ENCODE measurements around the gene CTR9.

DNA sequence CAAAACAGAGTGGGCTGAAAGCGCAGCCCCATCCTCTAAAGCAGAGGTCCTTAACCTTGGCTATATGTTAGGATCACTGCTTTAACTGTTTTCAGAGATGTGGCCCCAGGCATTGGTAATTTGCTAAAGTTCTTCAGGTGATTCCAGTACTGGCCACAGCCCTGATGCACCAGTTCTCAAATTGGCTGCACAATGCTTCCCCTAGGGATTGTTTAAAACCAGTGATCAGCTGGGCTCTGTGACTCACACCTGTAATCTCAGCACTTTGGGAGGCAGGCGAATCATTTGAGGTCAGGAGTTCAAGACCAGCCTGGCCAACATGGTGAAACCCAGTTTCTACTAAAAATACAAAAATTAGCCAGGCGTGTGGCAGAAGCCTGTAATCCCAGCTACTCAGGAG, 49.1 kb upstream of the CTR9 start:
- TF ChIP-seq, protein P1, sequence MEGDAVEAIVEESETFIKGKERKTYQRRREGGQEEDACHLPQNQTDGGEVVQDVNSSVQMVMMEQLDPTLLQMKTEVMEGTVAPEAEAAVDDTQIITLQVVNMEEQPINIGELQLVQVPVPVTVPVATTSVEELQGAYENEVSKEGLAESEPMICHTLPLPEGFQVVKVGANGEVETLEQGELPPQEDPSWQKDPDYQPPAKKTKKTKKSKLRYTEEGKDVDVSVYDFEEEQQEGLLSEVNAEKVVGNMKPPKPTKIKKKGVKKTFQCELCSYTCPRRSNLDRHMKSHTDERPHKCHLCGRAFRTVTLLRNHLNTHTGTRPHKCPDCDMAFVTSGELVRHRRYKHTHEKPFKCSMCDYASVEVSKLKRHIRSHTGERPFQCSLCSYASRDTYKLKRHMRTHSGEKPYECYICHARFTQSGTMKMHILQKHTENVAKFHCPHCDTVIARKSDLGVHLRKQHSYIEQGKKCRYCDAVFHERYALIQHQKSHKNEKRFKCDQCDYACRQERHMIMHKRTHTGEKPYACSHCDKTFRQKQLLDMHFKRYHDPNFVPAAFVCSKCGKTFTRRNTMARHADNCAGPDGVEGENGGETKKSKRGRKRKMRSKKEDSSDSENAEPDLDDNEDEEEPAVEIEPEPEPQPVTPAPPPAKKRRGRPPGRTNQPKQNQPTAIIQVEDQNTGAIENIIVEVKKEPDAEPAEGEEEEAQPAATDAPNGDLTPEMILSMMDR (IDR thresholded peaks at IDR 0.05), result no peak
- TF ChIP-seq POLR2AphosphoS5 (IDR thresholded peaks at IDR 0.05; ENCODE audit: low read depth, low read length), result no peak

All from SK-N-SH (cell line).